ENCODE results near the gene KIF12.

The KIF12 gene

GRCh38 chr9:114102484-114102883 lies 3.4 kb upstream of the KIF12 start:
- DNase-seq: no peak

GRCh38 chr9:114100536-114100935 lies 1.4 kb upstream of the KIF12 start:
- DNase-seq: no peak

GRCh38 chr9:114099669-114100270 lies 678 bp upstream of the KIF12 start:
- DNase-seq: no peak

- no peak for DNase-seq
Observed at GRCh38 chr9:114098021-114098935, 814 bp downstream of the KIF12 start.

GRCh38 chr9:114097613-114098020 lies 1.5 kb downstream of the KIF12 start:
- no peak for DNase-seq

- no peak for DNase-seq
Observed at GRCh38 chr9:114096866-114097612, 2.1 kb downstream of the KIF12 start.

GRCh38 chr9:114096041-114096511 lies 3.0 kb downstream of the KIF12 start:
- no peak for DNase-seq

GRCh38 chr9:114094971-114095370 lies 4.1 kb downstream of the KIF12 start:
- DNase-seq: no peak

- no peak for DNase-seq
Observed at GRCh38 chr9:114093761-114094505, 5.2 kb downstream of the KIF12 start.

- DNase-seq: no peak
Observed at GRCh38 chr9:114093031-114093471, 6.0 kb downstream of the KIF12 start.

- no peak for DNase-seq
Observed at GRCh38 chr9:114092336-114092735, 6.8 kb downstream of the KIF12 start.

GRCh38 chr9:114091711-114092110 lies 7.4 kb downstream of the KIF12 start:
- DNase-seq: no peak

GRCh38 chr9:114090798-114091197 lies 8.3 kb downstream of the KIF12 start:
- no peak for DNase-seq

GRCh38 chr9:114089206-114089840 lies 9.8 kb downstream of the KIF12 start:
- DNase-seq: no peak

GRCh38 chr9:114088571-114089170 lies 10.4 kb downstream of the KIF12 start:
- DNase-seq: no peak

GRCh38 chr9:114087721-114088120 lies 11.4 kb downstream of the KIF12 start:
- DNase-seq: no peak

GRCh38 chr9:114086607-114087006 lies 12.5 kb downstream of the KIF12 start:
- DNase-seq: no peak

- no peak for DNase-seq
Observed at GRCh38 chr9:114086009-114086408, 13.1 kb downstream of the KIF12 start.

- DNase-seq: no peak
Observed at GRCh38 chr9:114085387-114085789, 13.7 kb downstream of the KIF12 start.

- no peak for DNase-seq
Observed at GRCh38 chr9:114084282-114085073, 14.6 kb downstream of the KIF12 start.

- no peak for DNase-seq
Observed at GRCh38 chr9:114083666-114084065, 15.4 kb downstream of the KIF12 start.

Measured in CD4-positive, alpha-beta T cell treated with Interleukin-15 for 1 hour (primary cell).